Sigmoid colon (tissue), 7 donors: ENCODE measurements around the gene TBC1D2. TPM values are rescaled to one million over a fixed set of nuclear protein-coding genes. Genes with fewer than 3 reads are reported as not detected.

Experiments used
- DNase-seq: peaks from one replicate; pipeline ENCODE4 v3.0.0-alpha.2; 2019
- H3K27ac ChIP-seq, 4 donors: fragments of 200-600 bp; sonication (generic); one replicate each; pipeline ENCODE4 v1.5.1; 2016 to 2019; ENCODE audit warnings: mild to moderate bottlenecking in 1 of 4
- H3K27me3 ChIP-seq, 3 donors: fragments of 200-600 bp; sonication (generic); one replicate each; pipeline ENCODE4 v1.5.1; 2019; ENCODE audit warnings: mild to moderate bottlenecking in 1 of 3
- H3K36me3 ChIP-seq, 4 donors: fragments of 200-600 bp; sonication (generic); one replicate each; pipeline ENCODE4 v1.5.1; 2016 to 2019
- H3K4me1 ChIP-seq, 4 donors: fragments of 200-600 bp; sonication (generic); one replicate each; pipeline ENCODE4 v1.5.1; 2017 to 2019
- H3K4me3 ChIP-seq, 4 donors: fragments of 200-600 bp; sonication (generic); one replicate each; pipeline ENCODE4 v1.5.1; 2017 to 2019; ENCODE audit warnings: mild to moderate bottlenecking in 2 of 4, moderate library complexity in 1 of 4
- H3K9me3 ChIP-seq, 4 donors: fragments of 200-600 bp in 3 of 4; sonication (generic) in 3 of 4; one replicate each; pipeline versions ENCODE4 v1.5.1 to v1.6.1; 2013 to 2019
- CTCF ChIP-seq, 4 experiments: fragments of 450-650 bp in 3 of 4; fragments of 200-600 bp in 1 of 4; IDR thresholded peaks; one replicate each; pipeline ENCODE4 v1.5.1; 2016 to 2019; ENCODE audit warnings: antibody characterized with exemption in 4 of 4, mild to moderate bottlenecking in 3 of 4, moderate library complexity in 2 of 4
- EP300 ChIP-seq, 4 donors: sonication (generic); formaldehyde crosslinking; IDR thresholded peaks; one replicate each; pipeline ENCODE4 v1.6.1; 2017; ENCODE audit warnings: antibody characterized with exemption in 4 of 4
- POLR2A ChIP-seq, 2 donors: fragments of 450-650 bp; IDR thresholded peaks; one replicate each; pipeline ENCODE4 v1.6.1; 2016; ENCODE audit warnings: antibody characterized with exemption in 2 of 2, mild to moderate bottlenecking in 2 of 2, moderate library complexity in 2 of 2
- POLR2AphosphoS5 ChIP-seq, 4 donors: sonication (generic); formaldehyde crosslinking; IDR thresholded peaks; one replicate each; pipeline ENCODE4 v1.6.1; 2017; ENCODE audit warnings: antibody characterized with exemption in 4 of 4
- WGBS, 2 donors: extraction: QIAGEN DNeasy Blood & Tissue Kit; methylation state at CpG; one replicate each; pipeline ENCODE4 v1.1.7; 2013; 5-methylcytosine and 5-hydroxymethylcytosine counted together
- intact Hi-C: fragments of 100-400 bp; cut with DNase I; formaldehyde crosslinking; loops from one replicate; pipeline ENCODE4 v1.15.1; 2023
- polyA plus RNA-seq, 3 donors: library from polyadenylated mRNA; stranded (reverse); fragments of 200-250 nt; gene quantifications; one replicate each; pipeline ENCODE4 v1.2.3, GENCODE V29; 2013
- small RNA-seq, 3 donors: library from RNA; depleted of rRNA; stranded (forward); fragments of <200 nt; gene quantifications; one replicate each; pipeline ENCODE3, GENCODE V24; 2016
- total RNA-seq, 4 donors: library from RNA; depleted of rRNA; stranded (reverse); fragments of >200 nt; gene quantifications; one replicate each; pipeline ENCODE4 v1.1.0, GENCODE V29; 2016
- donor health status: healthy with polysubstance abuse.
- donor health status: Bipolar disorder and iron deficiency.
- donor health status: healthy.

Gene TBC1D2
- total and polyA plus RNA-seq, 7 donors = 4.8 to 23.8 (median 13.3) TPM

- H3K9me3 ChIP-seq = no peaks in the 10 kb centered on the region
- TF ChIP-seq CTCF (IDR thresholded peaks at IDR 0.05) (no peak), POLR2AphosphoS5 (IDR thresholded peaks at IDR 0.05) (no peak), EP300 (IDR thresholded peaks at IDR 0.05) (no peak), POLR2A (IDR thresholded peaks at IDR 0.05) (no peak)
- 84% methylated on average over 7 of the region's 7 CpGs for WGBS, 2 donors
- no peak for DNase-seq
- no peaks in the 10 kb centered on the region for H3K36me3 ChIP-seq
- H3K27me3 ChIP-seq = no peaks in the 10 kb centered on the region
- H3K4me1 ChIP-seq = no peaks in the 10 kb centered on the region
- intact Hi-C loops = no loop called here
- H3K27ac ChIP-seq = no peak overlapping the region
- H3K4me3 ChIP-seq = no peak overlapping the region
Measured at GRCh38 chr9:98150164-98150563, 105.3 kb downstream of the TBC1D2 start.

- TF ChIP-seq CTCF (IDR thresholded peaks at IDR 0.05) (no peak), POLR2AphosphoS5 (IDR thresholded peaks at IDR 0.05) (no peak), EP300 (IDR thresholded peaks at IDR 0.05) (no peak)
- no peak for DNase-seq
- H3K4me3 ChIP-seq = no peak overlapping the region
- 75 to 76% methylated on average over 3 of the region's 3 CpGs for WGBS, 2 donors
- H3K4me1 ChIP-seq = no peaks in the 10 kb centered on the region
- H3K36me3 ChIP-seq = no peaks in the 10 kb centered on the region
- H3K27me3 ChIP-seq = no peaks in the 10 kb centered on the region
- no peak overlapping the region for H3K27ac ChIP-seq
- H3K9me3 ChIP-seq = no peaks in the 10 kb centered on the region
- intact Hi-C loops = no loop called here
Measured at GRCh38 chr9:98149422-98149821, 106.0 kb downstream of the TBC1D2 start.

Small RNA genes lying within 50 kb of the gene (small RNA-seq; reads per million reads assigned to genes)
- 0 reads per million in 3 donors for gene MIR6854

Other genes starting within 250 kb of the TBC1D2 start
- 10 to 100 TPM; 24.6 to 38.1 (median 28.4) TPM for gene NANS, start 198.9 kb downstream of the TBC1D2 start, total RNA-seq
- gene NANS, start 198.9 kb downstream of the TBC1D2 start, polyA plus RNA-seq = 100 to 1,000 TPM; 316 to 470 (median 434) TPM
- 10 to 100 TPM in 2 of 4 donors, 1 to 10 TPM in 2; 7.2 to 13.2 (median 9.0) TPM for gene TRIM14, start 136.4 kb downstream of the TBC1D2 start, total RNA-seq
- 10 to 100 TPM; 14.4 to 40.1 (median 17.8) TPM for gene TRIM14, start 136.4 kb downstream of the TBC1D2 start, polyA plus RNA-seq
- 1 to 10 TPM; 1.2 to 1.8 (median 1.4) TPM for gene CORO2A, start 63.0 kb downstream of the TBC1D2 start, total RNA-seq
- 10 to 100 TPM; 16.8 to 39.6 (median 33.3) TPM for gene CORO2A, start 63.0 kb downstream of the TBC1D2 start, polyA plus RNA-seq